AG20443 (cell line): ENCODE data around the gene SH3RF3.

ENCODE experiments used
- DNase-seq: peaks from one replicate; pipeline ENCODE4 v3.0.0; 2012; ENCODE audit warnings: low spot score, mixed read lengths

Gene SH3RF3

GRCh38 chr2:109507217-109507616 is 378.2 kb downstream of the SH3RF3 start:
- DNase-seq: no peak

- DNase-seq: no peak
Observed at GRCh38 chr2:109507828-109508227, 378.8 kb downstream of the SH3RF3 start.

- no peak for DNase-seq
Observed at GRCh38 chr2:109508556-109508955, 379.6 kb downstream of the SH3RF3 start.

- DNase-seq: peak; percentile 89
Observed at GRCh38 chr2:109510136-109511028, 381.4 kb downstream of the SH3RF3 start.

GRCh38 chr2:109511168-109511567 is 382.2 kb downstream of the SH3RF3 start:
- no peak for DNase-seq

GRCh38 chr2:109512076-109512475 is 383.1 kb downstream of the SH3RF3 start:
- no peak for DNase-seq

GRCh38 chr2:109513230-109513629 is 384.2 kb downstream of the SH3RF3 start:
- no peak for DNase-seq

- peak; percentile 94 for DNase-seq
Observed at GRCh38 chr2:109513749-109514588, 385.0 kb downstream of the SH3RF3 start.

GRCh38 chr2:109514857-109515256 is 385.9 kb downstream of the SH3RF3 start:
- DNase-seq: no peak

GRCh38 chr2:109516445-109517117 is 387.6 kb downstream of the SH3RF3 start:
- peak; percentile 69 for DNase-seq

- DNase-seq: no peak
Observed at GRCh38 chr2:109517118-109517889, 388.3 kb downstream of the SH3RF3 start.

GRCh38 chr2:109519513-109519912 is 390.5 kb downstream of the SH3RF3 start:
- DNase-seq: no peak

GRCh38 chr2:109521233-109522062 is 392.4 kb downstream of the SH3RF3 start:
- DNase-seq: no peak

- DNase-seq: no peak
Observed at GRCh38 chr2:109522063-109522374, 393.0 kb downstream of the SH3RF3 start.

- DNase-seq: no peak
Observed at GRCh38 chr2:109523121-109523520, 394.1 kb downstream of the SH3RF3 start.

GRCh38 chr2:109523536-109524361 is 394.7 kb downstream of the SH3RF3 start:
- DNase-seq: no peak

GRCh38 chr2:109525836-109526235 is 396.8 kb downstream of the SH3RF3 start:
- DNase-seq: no peak

GRCh38 chr2:109526442-109526970 is 397.5 kb downstream of the SH3RF3 start:
- DNase-seq: no peak

- no peak for DNase-seq
Observed at GRCh38 chr2:109527079-109527478, 398.1 kb downstream of the SH3RF3 start.
